Measurements from ENCODE around the gene UBE4A.

UBE4A gene

GRCh38 chr11:118359295-118359958, at the start of gene UBE4A:
Gene UBE4A, plus strand, starts transcription at chr11:118359600. Its CDS starts 5,481 bp downstream, at chr11:118365081.
- DNase-seq (ENCODE audit: low read depth): peak; percentile 99
- TF ChIP-seq CTCF (IDR thresholded peaks at IDR 0.05; ENCODE audit: low read depth, low read length) (no peak), POLR2A (IDR thresholded peaks at IDR 0.05; ENCODE audit: extremely low read depth, insufficient read length) (peak; percentile 93), MYC (IDR thresholded peaks at IDR 0.05; ENCODE audit: low read depth, low read length) (peak; percentile 89), MAX (IDR thresholded peaks at IDR 0.05; ENCODE audit: low read depth, low read length) (peak; percentile 87)
- peak within 1 kb of the TSS; percentile 97 for H3K4me3 ChIP-seq (ENCODE audit: low read depth, low read length)

- TF ChIP-seq POLR2A (IDR thresholded peaks at IDR 0.05; ENCODE audit: extremely low read depth, insufficient read length): no peak
- no peak for TF ChIP-seq CTCF (IDR thresholded peaks at IDR 0.05; ENCODE audit: low read depth, low read length)
- TF ChIP-seq MAX (IDR thresholded peaks at IDR 0.05; ENCODE audit: low read depth, low read length): no peak
- TF ChIP-seq MYC (IDR thresholded peaks at IDR 0.05; ENCODE audit: low read depth, low read length): no peak
- H3K4me3 ChIP-seq (ENCODE audit: low read depth, low read length): no peak overlapping the region
- no peak for DNase-seq (ENCODE audit: low read depth)
These were observed 49.1 kb upstream of the UBE4A start for GRCh38 chr11:118310271-118310670.

GRCh38 chr11:118310781-118311485, 48.5 kb upstream of the UBE4A start:
- no peak overlapping the region for H3K4me3 ChIP-seq (ENCODE audit: low read depth, low read length)
- no peak for TF ChIP-seq POLR2A (IDR thresholded peaks at IDR 0.05; ENCODE audit: extremely low read depth, insufficient read length)
- no peak for TF ChIP-seq MAX (IDR thresholded peaks at IDR 0.05; ENCODE audit: low read depth, low read length)
- no peak for TF ChIP-seq CTCF (IDR thresholded peaks at IDR 0.05; ENCODE audit: low read depth, low read length)
- no peak for TF ChIP-seq MYC (IDR thresholded peaks at IDR 0.05; ENCODE audit: low read depth, low read length)
- no peak for DNase-seq (ENCODE audit: low read depth)

- TF ChIP-seq MYC (IDR thresholded peaks at IDR 0.05; ENCODE audit: low read depth, low read length) (no peak), CTCF (IDR thresholded peaks at IDR 0.05; ENCODE audit: low read depth, low read length) (no peak), MAX (IDR thresholded peaks at IDR 0.05; ENCODE audit: low read depth, low read length) (no peak), POLR2A (IDR thresholded peaks at IDR 0.05; ENCODE audit: extremely low read depth, insufficient read length) (no peak)
- DNase-seq (ENCODE audit: low read depth): no peak
- no peak overlapping the region for H3K4me3 ChIP-seq (ENCODE audit: low read depth, low read length)
These were observed 47.9 kb upstream of the UBE4A start for GRCh38 chr11:118311518-118311917.

- no peak for DNase-seq (ENCODE audit: low read depth)
- H3K4me3 ChIP-seq (ENCODE audit: low read depth, low read length): no peak overlapping the region
- TF ChIP-seq CTCF (IDR thresholded peaks at IDR 0.05; ENCODE audit: low read depth, low read length) (no peak), MYC (IDR thresholded peaks at IDR 0.05; ENCODE audit: low read depth, low read length) (no peak), POLR2A (IDR thresholded peaks at IDR 0.05; ENCODE audit: extremely low read depth, insufficient read length) (no peak), MAX (IDR thresholded peaks at IDR 0.05; ENCODE audit: low read depth, low read length) (no peak)
These were observed 47.1 kb upstream of the UBE4A start for GRCh38 chr11:118312328-118312727.

All from NB4 (cell line).